VCaP (cell line): ENCODE measurements around the gene AK9.

Source experiments
- H3K27ac ChIP-seq: fragments of 450-650 bp; 2 replicates; pipeline ENCODE4 v1.5.1; 2017
- CTCF ChIP-seq: fragments of 450-650 bp; conservative IDR thresholded peaks from 2 replicates; pipeline ENCODE4 v1.5.1; 2017; ENCODE audit warnings: mild to moderate bottlenecking, moderate library complexity

Gene AK9

GRCh38 chr6:109472132-109472995 is 218.6 kb downstream of the AK9 start:
- no peak overlapping the region for H3K27ac ChIP-seq
- TF ChIP-seq CTCF = no peak

GRCh38 chr6:109471105-109471810 is 219.7 kb downstream of the AK9 start:
- TF ChIP-seq CTCF = no peak
- no peak overlapping the region for H3K27ac ChIP-seq

- H3K27ac ChIP-seq = no peak overlapping the region
- no peak for TF ChIP-seq CTCF
These were observed 221.3 kb downstream of the AK9 start for GRCh38 chr6:109469591-109470189.

- H3K27ac ChIP-seq = no peak overlapping the region
- no peak for TF ChIP-seq CTCF
These were observed 223.3 kb downstream of the AK9 start for GRCh38 chr6:109467696-109468095.

- no peak for TF ChIP-seq CTCF
- 0 out of 2 replicates have a peak overlapping the region, but pooled peaks have one; percentile 1 for H3K27ac ChIP-seq
These were observed 224.6 kb downstream of the AK9 start for GRCh38 chr6:109466212-109466923.

- 0 out of 2 replicates have a peak overlapping the region, but pooled peaks have one; percentile 1 for H3K27ac ChIP-seq
- TF ChIP-seq CTCF = no peak
These were observed 225.2 kb downstream of the AK9 start for GRCh38 chr6:109465772-109466171.
